Skeletal muscle tissue (tissue), 4 donors: Measurements from ENCODE around the gene EVC. TPM values are rescaled to one million over a fixed set of nuclear protein-coding genes. Genes with fewer than 3 reads are reported as not detected.

ENCODE experiments used
- H3K27ac ChIP-seq: one replicate; pipeline ENCODE4 v1.7.0; 2013; ENCODE audit warnings: mild to moderate bottlenecking, low read depth, low read length, inconsistent platforms
- H3K27me3 ChIP-seq, 3 donors: one replicate each; pipeline ENCODE4 v1.7.0; 2013; ENCODE audit warnings: low read length in 3 of 3; ENCODE audit not compliant: control insufficient read depth in 3 of 3, insufficient read depth in 3 of 3
- H3K36me3 ChIP-seq, 3 donors: one replicate each; pipeline ENCODE4 v1.7.0; 2013; ENCODE audit warnings: low read length in 3 of 3; ENCODE audit not compliant: control insufficient read depth in 3 of 3, insufficient read depth in 3 of 3
- H3K4me1 ChIP-seq, 3 donors: one replicate each; pipeline ENCODE4 v1.7.0; 2013; ENCODE audit warnings: low read length in 3 of 3, mild to moderate bottlenecking in 3 of 3; ENCODE audit not compliant: control insufficient read depth in 3 of 3, insufficient read depth in 3 of 3
- H3K4me3 ChIP-seq, 3 donors: one replicate each; pipeline ENCODE4 v1.7.0; 2013; ENCODE audit warnings: low read length in 3 of 3
- H3K9ac ChIP-seq, 3 donors: one replicate each; pipeline ENCODE4 v1.7.0; 2013; ENCODE audit warnings: low read length in 3 of 3, mild to moderate bottlenecking in 3 of 3, moderate library complexity in 2 of 3, low read depth in 1 of 3
- H3K9me3 ChIP-seq, 3 donors: one replicate each; pipeline ENCODE4 v1.7.0; 2013; ENCODE audit warnings: low read length in 3 of 3; ENCODE audit not compliant: control insufficient read depth in 3 of 3
- total RNA-seq: library from RNA; depleted of rRNA; stranded (reverse); fragments of >200 nt; gene quantifications from one replicate; pipeline ENCODE4 v1.2.3, GENCODE V29; 2014
- donor health status: Osteomylitis.

The EVC gene
- total RNA-seq, 1 donor from 2014 or later, result 19.8 TPM

DNA sequence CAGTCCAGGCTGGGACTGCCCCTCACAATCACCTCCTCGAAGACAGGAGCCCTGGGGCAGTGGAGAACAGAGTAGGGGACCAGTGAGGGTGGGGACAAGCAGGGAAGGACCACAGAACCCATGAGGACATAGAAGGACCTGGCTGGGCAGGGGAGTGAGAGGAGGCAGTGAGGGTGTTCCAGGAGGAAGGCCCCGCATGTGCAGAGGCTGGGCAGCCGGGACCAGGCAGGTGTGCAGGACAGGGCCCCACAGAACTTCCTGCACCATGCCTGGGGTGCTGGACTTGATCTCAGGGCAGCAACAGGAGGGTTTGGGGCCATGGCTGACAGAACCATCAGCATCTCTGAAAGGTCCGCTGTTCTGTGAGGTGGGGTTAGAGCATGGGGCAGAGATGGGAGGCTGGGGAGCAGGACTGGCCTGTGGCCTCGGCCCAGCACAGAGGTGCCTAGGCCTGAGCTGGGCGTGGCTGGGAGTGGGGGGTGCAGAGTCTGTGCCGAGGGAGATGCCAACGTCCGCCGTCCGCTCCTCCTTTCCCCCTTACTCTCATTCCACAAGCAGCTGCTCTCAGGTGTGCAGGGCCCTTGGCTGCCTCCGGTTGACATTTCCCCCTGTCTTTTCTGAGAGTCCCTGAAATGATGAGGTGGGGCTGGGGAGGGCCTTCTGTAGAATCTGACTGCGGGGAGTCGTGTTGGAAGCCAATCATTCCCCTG is 40.8 kb downstream of the EVC start:
- Histone ChIP-seq H3K36me3 (peaks cover 4 to 29% (median 7%) of the 10 kb centered on the region in 3 donors), H3K4me3 (no peak overlapping the region), H3K9me3 (peaks cover 0 to 2% (median 0%) of the 10 kb centered on the region in 3 donors), H3K4me1 (peaks cover 5 to 8% (median 7%) of the 10 kb centered on the region in 3 donors), H3K27ac (no peak overlapping the region), H3K9ac (no peak overlapping the region), H3K27me3 (peaks cover 0 to 2% (median 0%) of the 10 kb centered on the region in 3 donors)

DNA sequence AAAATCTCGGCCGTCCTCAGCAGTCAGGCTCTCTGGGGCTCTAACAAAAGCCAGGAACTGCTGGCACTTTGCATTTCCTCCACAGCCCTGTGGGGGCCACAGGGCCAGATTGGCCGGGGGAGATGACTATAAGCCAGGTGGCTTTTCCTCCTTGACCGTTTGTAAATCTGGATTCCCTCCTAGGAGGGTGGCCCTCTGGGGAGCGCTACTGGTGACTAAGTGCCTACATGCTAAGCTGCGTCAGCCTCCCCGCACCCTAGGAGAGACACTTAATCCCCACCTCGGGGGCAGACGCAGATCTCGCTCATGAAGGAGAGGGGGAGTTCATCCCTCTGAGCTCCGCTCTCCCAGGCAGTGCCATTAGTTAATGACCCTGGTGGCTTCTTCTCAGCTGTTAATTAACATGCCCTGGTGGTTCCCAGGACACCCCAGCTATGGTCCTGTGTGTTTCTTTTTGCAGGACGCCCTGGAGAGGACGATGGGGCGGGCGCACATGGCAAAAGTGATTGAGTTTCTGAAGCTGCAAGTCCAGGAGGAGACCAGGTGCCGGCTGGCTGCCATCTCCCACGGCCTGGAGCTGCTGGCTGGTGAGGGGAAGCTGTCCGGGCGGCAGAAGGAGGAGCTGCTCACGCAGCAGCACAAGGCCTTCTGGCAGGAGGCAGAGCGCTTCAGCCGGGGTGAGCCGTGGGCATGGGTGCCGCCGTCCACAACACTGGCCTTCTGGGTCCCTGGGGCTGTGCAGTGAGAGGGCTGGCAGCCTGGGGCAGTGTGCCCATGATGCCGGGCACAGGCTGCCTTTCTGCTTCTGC is 41.6 kb downstream of the EVC start:
- H3K27me3 ChIP-seq, result peaks cover 0 to 2% (median 0%) of the 10 kb centered on the region in 3 donors
- H3K9ac ChIP-seq, result no peak overlapping the region
- peaks cover under 1 to 3% (median 2%) of the 10 kb centered on the region in 3 donors for H3K4me1 ChIP-seq
- H3K9me3 ChIP-seq, result peaks cover 0 to 5% (median 0%) of the 10 kb centered on the region in 3 donors
- no peak overlapping the region for H3K27ac ChIP-seq
- no peak overlapping the region for H3K4me3 ChIP-seq
- H3K36me3 ChIP-seq, result peaks cover 8 to 37% (median 11%) of the 10 kb centered on the region in 3 donors

DNA sequence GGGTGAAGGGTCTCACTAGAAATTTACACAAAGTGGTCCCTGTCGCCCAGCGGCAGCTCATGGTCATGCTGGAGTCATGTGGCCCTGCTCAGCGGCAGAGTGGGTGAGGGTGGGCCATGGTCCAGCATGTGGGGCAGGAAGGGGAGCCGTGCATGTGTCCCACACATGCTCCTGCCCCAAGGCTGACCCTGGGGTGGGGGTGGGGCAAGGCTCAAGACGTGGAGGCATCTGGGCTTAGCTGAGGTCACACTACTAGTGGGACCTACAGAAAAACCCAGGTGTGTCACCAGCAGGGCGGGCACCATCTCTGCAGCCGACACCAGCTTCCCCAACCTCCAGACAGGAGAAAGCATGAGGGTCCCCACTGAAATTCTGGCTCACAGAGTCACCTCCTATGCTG is 42.4 kb downstream of the EVC start:
- Histone ChIP-seq H3K27me3 (peaks cover 0 to 2% (median 0%) of the 10 kb centered on the region in 3 donors), H3K9me3 (peaks cover 0 to 5% (median 0%) of the 10 kb centered on the region in 3 donors), H3K9ac (no peak overlapping the region), H3K4me3 (no peak overlapping the region), H3K4me1 (no peaks in the 10 kb centered on the region), H3K36me3 (peaks cover 8 to 38% (median 11%) of the 10 kb centered on the region in 3 donors), H3K27ac (no peak overlapping the region)

DNA sequence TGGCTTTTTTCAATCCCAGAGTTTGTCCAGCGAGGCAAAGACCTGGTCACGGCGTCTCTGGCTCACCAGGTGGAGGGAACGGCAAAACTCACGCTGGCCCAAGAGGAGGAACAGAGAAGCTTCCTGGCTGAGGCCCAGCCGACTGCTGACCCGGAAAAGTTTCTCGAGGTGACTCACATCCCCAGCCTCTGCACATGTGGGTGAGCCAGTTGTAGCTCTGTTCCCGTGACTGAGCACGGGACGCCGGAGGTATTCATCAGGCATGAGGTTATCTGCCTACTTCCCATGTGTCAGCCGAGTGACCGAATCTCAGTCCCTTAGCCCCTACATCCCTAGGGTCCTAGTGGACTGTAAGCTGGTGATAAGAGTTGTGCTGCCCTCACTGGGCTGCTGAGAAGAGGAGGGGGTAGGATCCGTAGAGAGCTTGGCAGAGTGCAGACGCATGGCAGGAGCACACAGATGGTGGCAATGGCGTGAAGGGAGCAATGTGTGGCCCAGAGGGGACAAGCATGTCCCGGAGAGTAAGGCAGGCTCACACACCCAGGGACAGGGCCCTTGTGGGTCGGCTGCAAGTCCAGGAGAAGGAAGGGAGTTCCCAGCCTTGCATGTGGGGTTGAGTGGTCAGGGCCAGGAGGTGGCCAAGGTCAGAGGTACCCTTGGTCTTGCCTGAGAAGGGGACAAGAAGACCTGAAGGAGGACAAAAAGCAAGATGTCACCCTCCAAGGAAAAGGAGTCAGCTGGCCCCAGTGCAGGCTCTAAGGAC is 42.9 kb downstream of the EVC start:
- H3K4me3 ChIP-seq, result no peak overlapping the region
- H3K9me3 ChIP-seq, result peaks cover 0 to 5% (median 0%) of the 10 kb centered on the region in 3 donors
- H3K36me3 ChIP-seq, result peaks cover 8 to 40% (median 11%) of the 10 kb centered on the region in 3 donors
- peaks cover 0 to 2% (median 0%) of the 10 kb centered on the region in 3 donors for H3K27me3 ChIP-seq
- H3K27ac ChIP-seq, result no peak overlapping the region
- H3K4me1 ChIP-seq, result no peaks in the 10 kb centered on the region
- H3K9ac ChIP-seq, result no peak overlapping the region

DNA sequence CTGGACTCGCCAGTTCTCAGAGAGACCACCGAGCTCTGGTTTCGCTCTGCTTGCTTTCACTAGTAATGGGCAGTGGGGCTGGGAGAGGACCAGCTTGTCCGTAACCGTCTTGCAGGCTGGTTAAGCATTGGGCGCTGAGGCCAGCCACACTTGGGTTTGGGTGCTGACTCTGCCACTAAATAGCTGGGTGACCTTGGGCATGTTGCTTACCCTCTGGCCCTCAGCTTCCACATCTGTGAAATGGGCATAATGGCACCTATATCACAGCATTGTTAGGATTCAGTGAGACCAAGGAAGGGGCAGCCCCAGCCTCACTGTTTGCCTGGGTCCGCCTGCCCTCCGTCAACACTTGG is 43.5 kb downstream of the EVC start:
- Histone ChIP-seq H3K36me3 (peaks cover 8 to 40% (median 10%) of the 10 kb centered on the region in 3 donors), H3K27ac (no peak overlapping the region), H3K9ac (no peak overlapping the region)

DNA sequence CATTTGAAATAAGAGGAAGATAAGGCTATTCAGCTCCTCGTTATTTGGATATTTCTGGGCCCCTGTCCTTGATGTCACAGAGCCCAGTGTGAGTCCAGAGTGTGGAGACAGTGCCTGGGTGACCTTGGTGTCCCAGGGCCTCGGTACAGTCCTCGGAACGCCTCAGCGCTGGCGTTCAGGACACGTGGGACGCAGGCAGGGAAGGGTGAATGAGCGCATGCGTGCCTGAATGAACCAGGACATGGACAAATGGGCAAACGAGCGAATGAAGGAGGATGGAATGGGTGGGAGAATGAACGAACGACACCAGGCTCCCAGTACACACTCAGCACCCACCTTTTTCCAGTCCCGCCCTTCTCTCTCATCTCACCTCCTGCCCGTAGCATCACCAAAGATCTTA is 44.2 kb downstream of the EVC start:
- H3K9ac ChIP-seq, result no peak overlapping the region
- H3K27me3 ChIP-seq, result peaks cover 0 to 2% (median 0%) of the 10 kb centered on the region in 3 donors
- H3K9me3 ChIP-seq, result peaks cover 0 to 5% (median 0%) of the 10 kb centered on the region in 3 donors
- peaks cover 7 to 35% (median 8%) of the 10 kb centered on the region in 3 donors for H3K36me3 ChIP-seq
- H3K4me3 ChIP-seq, result no peak overlapping the region
- H3K4me1 ChIP-seq, result no peaks in the 10 kb centered on the region
- H3K27ac ChIP-seq, result no peak overlapping the region

More for the DNA sequence above, 43.5 kb downstream of the EVC start:
- Histone ChIP-seq H3K4me3 (no peak overlapping the region), H3K27me3 (peaks cover 0 to 2% (median 0%) of the 10 kb centered on the region in 3 donors), H3K4me1 (no peaks in the 10 kb centered on the region), H3K9me3 (peaks cover 0 to 5% (median 0%) of the 10 kb centered on the region in 3 donors)

DNA sequence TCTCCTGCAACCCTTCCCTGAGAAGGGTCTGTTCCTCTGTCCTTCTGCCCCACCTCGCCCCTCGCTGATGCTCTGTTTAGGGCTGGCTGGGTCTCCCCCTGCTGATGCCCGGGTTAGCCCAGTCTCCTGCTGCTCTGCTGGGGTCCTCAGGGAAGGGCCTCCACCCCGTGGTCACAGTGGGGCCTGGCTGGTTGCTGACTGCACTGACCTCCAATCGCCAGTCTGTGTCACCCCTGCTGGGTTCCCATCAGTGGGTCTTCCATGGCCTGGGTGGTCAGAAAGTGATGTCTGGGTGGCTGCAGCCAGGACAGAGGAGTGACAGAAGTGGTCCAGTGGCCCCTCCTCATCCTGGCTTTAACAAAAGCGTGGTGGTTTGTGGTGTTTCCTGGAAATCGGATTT is 44.7 kb downstream of the EVC start:
- Histone ChIP-seq H3K4me3 (no peak overlapping the region), H3K9ac (no peak overlapping the region), H3K36me3 (peaks cover 7 to 35% (median 8%) of the 10 kb centered on the region in 3 donors), H3K4me1 (no peaks in the 10 kb centered on the region), H3K27ac (no peak overlapping the region), H3K27me3 (peaks cover 0 to 2% (median 0%) of the 10 kb centered on the region in 3 donors), H3K9me3 (peaks cover 0 to 5% (median 0%) of the 10 kb centered on the region in 3 donors)

DNA sequence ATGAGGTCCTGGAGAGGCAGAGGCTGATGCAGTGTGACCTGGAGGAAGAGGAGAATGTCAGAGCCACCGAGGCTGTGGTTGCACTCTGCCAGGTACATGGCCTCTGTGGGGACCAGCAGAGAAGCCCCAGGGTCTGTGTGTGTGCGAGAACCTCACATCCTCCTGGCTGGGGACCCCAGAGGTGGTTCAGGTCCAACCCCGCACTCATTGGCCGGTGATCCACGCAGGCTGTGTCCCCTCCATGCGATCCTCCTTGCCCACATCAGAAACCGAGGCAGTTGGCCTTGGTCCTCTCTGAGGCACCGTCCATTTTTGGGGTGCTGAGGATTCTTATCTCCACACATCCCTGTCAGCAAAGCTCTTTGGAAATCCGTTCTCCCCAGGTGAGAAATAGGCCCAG is 45.3 kb downstream of the EVC start:
- H3K27me3 ChIP-seq, result peaks cover 0 to 2% (median 0%) of the 10 kb centered on the region in 3 donors
- no peak overlapping the region for H3K27ac ChIP-seq
- H3K9me3 ChIP-seq, result peaks cover 0 to 7% (median 0%) of the 10 kb centered on the region in 3 donors
- no peak overlapping the region for H3K4me3 ChIP-seq
- H3K9ac ChIP-seq, result no peak overlapping the region
- H3K36me3 ChIP-seq, result peaks cover 7 to 35% (median 8%) of the 10 kb centered on the region in 3 donors
- no peaks in the 10 kb centered on the region for H3K4me1 ChIP-seq

DNA sequence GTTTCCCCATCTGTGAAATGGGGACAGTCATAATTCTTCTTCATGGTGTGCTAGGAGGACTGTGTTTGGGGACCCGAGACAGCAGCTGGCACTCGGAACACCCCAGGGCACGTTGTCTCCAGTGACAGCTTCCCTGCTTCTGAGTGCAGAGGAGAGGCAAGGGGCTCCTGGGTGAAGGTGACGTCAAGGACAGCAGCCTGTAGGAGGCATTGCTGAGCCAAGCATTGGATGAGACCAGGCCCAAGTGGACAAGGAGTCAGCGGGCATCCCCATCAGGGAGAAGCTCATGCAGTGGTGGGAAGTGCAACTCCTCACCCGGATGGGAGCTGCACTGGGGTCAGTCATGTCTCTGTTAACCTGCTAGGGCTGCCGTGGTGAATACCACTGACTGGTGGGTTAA is 46.1 kb downstream of the EVC start:
- Histone ChIP-seq H3K4me3 (no peak overlapping the region), H3K27me3 (no peaks in the 10 kb centered on the region), H3K9ac (no peak overlapping the region), H3K4me1 (no peaks in the 10 kb centered on the region), H3K36me3 (peaks cover 7 to 35% (median 8%) of the 10 kb centered on the region in 3 donors), H3K9me3 (peaks cover 0 to 7% (median 0%) of the 10 kb centered on the region in 3 donors), H3K27ac (no peak overlapping the region)
